Measurements from ENCODE around the gene ST3GAL3. TPM values are rescaled to one million over a fixed set of nuclear protein-coding genes. Genes with fewer than 3 reads are reported as not detected.

ST3GAL3 gene
- total and polyA plus RNA-seq, 2 donors (not counting 3 experiments of a cell fraction or from before 2014, with no cell fraction given), result 14.3 to 35.8 TPM

DNA sequence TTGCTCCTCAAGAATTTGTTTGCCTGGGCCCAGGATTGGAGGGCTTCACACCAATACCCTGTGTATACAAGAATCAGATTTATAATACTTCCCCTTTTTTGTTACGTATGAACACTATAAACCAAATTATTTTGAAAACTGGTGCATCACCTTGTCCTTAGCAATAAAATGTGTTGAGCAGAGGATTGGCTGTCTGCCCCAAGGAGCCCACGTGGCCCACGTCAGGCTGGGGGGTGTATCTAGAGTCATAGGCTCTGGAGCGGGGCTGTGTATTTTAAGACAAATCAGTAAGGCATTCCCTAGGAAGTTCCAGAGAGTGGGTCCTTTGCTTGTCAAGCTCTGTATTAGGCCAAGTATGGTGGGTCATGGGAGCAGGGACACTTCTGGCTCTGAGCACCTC, 2.0 kb upstream of the ST3GAL3 start:
- TF ChIP-seq FOS (IDR thresholded peaks at IDR 0.05; ENCODE audit: borderline replicate concordance, insufficient read depth, low read length), result no peak
- TF ChIP-seq POLR2A (IDR thresholded peaks at IDR 0.05; ENCODE audit: low read depth, low read length), result no peak
- no peak for TF ChIP-seq POLR2AphosphoS5 (IDR thresholded peaks at IDR 0.05; ENCODE audit: insufficient read depth, low read depth, low read length)
- no peak for TF ChIP-seq GATA2 (IDR thresholded peaks at IDR 0.05; ENCODE audit: insufficient read depth, insufficient read length, low read depth, low read length)
- TF ChIP-seq MYC (IDR thresholded peaks at IDR 0.05; ENCODE audit: low read depth, low read length), result no peak
- TF ChIP-seq, protein P1, sequence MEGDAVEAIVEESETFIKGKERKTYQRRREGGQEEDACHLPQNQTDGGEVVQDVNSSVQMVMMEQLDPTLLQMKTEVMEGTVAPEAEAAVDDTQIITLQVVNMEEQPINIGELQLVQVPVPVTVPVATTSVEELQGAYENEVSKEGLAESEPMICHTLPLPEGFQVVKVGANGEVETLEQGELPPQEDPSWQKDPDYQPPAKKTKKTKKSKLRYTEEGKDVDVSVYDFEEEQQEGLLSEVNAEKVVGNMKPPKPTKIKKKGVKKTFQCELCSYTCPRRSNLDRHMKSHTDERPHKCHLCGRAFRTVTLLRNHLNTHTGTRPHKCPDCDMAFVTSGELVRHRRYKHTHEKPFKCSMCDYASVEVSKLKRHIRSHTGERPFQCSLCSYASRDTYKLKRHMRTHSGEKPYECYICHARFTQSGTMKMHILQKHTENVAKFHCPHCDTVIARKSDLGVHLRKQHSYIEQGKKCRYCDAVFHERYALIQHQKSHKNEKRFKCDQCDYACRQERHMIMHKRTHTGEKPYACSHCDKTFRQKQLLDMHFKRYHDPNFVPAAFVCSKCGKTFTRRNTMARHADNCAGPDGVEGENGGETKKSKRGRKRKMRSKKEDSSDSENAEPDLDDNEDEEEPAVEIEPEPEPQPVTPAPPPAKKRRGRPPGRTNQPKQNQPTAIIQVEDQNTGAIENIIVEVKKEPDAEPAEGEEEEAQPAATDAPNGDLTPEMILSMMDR (IDR thresholded peaks at IDR 0.05; ENCODE audit: extremely low read depth in 1 of 2, insufficient read depth in 1 of 2, low read depth in 1 of 2, low read length in 2 of 2), result no peak
- TF ChIP-seq JUN (IDR thresholded peaks at IDR 0.05; ENCODE audit: borderline replicate concordance, insufficient read depth, insufficient read length, low read depth), result no peak
- no peak for TF ChIP-seq EZH2 (IDR thresholded peaks at IDR 0.05; ENCODE audit: borderline replicate concordance, low read depth, low read length, severe bottlenecking)
- ChIA-PET CTCF (interaction anchor here (1.3 to 3.0 kb wide), 3 partner anchors 58 to 229 kb away, joined by 3 to 24 read pairs (median 6); partner anchors contain the start of gene ARTN), POLR2A (no interaction called here)
- Histone ChIP-seq H3K36me3 (ENCODE audit: control insufficient read depth in 2 of 2, extremely low read depth in 1 of 2, insufficient read depth in 2 of 2, low read length in 2 of 2) (peaks cover 16 to 24% of the 10 kb centered on the region in 2 experiments), H3K9me1 (replicated peaks; ENCODE audit: control insufficient read depth, extremely low read depth, insufficient read depth, low read length) (no peaks in the 10 kb centered on the region), H3K9ac (replicated peaks; ENCODE audit: extremely low read depth, insufficient read depth, low read length) (no peak overlapping the region), H3K4me2 (ENCODE audit: insufficient read depth, low read length) (no peak overlapping the region), H4K20me1 (replicated peaks; ENCODE audit: control insufficient read depth, extremely low read depth, insufficient read depth, low read length) (no peaks in the 10 kb centered on the region), H3K27me3 (ENCODE audit: control insufficient read depth in 2 of 2, insufficient read depth in 2 of 2, low read length in 2 of 2) (no peaks in the 10 kb centered on the region), H3K4me1 (ENCODE audit: control insufficient read depth, extremely low read depth, insufficient read depth, low read length) (peaks cover 23% of the 10 kb centered on the region), H3K9me3 (replicated peaks; ENCODE audit: control insufficient read depth, insufficient read depth, low read length) (no peaks in the 10 kb centered on the region), H3K27ac (ENCODE audit: insufficient read depth, low read depth, low read length) (no peak overlapping the region), H2AFZ (ENCODE audit: low read depth, low read length) (no peak overlapping the region), H3K4me3 (replicated peaks in 1 of 3; ENCODE audit: insufficient read depth in 1 of 3, low read depth in 1 of 3, low read length in 3 of 3) (no peak overlapping the region), H3K79me2 (ENCODE audit: control insufficient read depth, insufficient read depth, low read length) (peaks cover 19% of the 10 kb centered on the region)
- intact Hi-C loops (cut with micrococcal nuclease), result loop anchor here (5.0 kb wide), 2 partner anchors 178 to 342 kb away; no protein-coding TSS in a partner anchor
- DNase-seq (ENCODE audit: low read depth, low spot score) (no peak), FAIRE-seq (no peak)
- BruUV-seq (replicated peaks), result no TSS peak
- dilution Hi-C loops (cut with MboI; ENCODE audit: extremely low pct_ligation_motif_present, low sequenced_read_pairs), result no loop called here
